ENCODE results near the gene FREY1. TPM values are rescaled to one million over a fixed set of nuclear protein-coding genes. Genes with fewer than 3 reads are reported as not detected.
A peak's percentile ranks its signal among the peaks of the same experiment; 100 is the strongest.

The FREY1 gene
- total RNA-seq, 1 donor from 2014 or later: 0.53 TPM

- no peaks in the 10 kb centered on the region for H3K27me3 ChIP-seq (ENCODE audit: low read depth)
- H3K4me3 ChIP-seq: no peak overlapping the region
- no peak for TF ChIP-seq CTCF (IDR thresholded peaks at IDR 0.05)
- no peaks in the 10 kb centered on the region for H3K9me3 ChIP-seq
- DNase-seq (no peak), ATAC-seq (no peak)
- peaks cover 18% of the 10 kb centered on the region for H3K4me1 ChIP-seq
- H3K36me3 ChIP-seq: peaks cover 53% of the 10 kb centered on the region
- intact Hi-C loops (cut with DNase I): no loop called here
- H3K27ac ChIP-seq: no peak overlapping the region
Measured at GRCh38 chr11:45931739-45932138, 24.7 kb upstream of the FREY1 start.

GRCh38 chr11:45930951-45931570 is 24.0 kb upstream of the FREY1 start:
- ATAC-seq (no peak), DNase-seq (no peak)
- Histone ChIP-seq H3K27ac (no peak overlapping the region), H3K4me1 (peaks cover 18% of the 10 kb centered on the region), H3K4me3 (no peak overlapping the region), H3K27me3 (ENCODE audit: low read depth) (peaks cover under 1% of the 10 kb centered on the region), H3K9me3 (no peaks in the 10 kb centered on the region), H3K36me3 (peaks cover 46% of the 10 kb centered on the region)
- TF ChIP-seq CTCF (IDR thresholded peaks at IDR 0.05): no peak
- intact Hi-C loops (cut with DNase I): no loop called here

GRCh38 chr11:45930031-45930794 is 23.1 kb upstream of the FREY1 start:
- Histone ChIP-seq H3K4me1 (peaks cover 18% of the 10 kb centered on the region), H3K27ac (peak overlapping the region; percentile 41), H3K27me3 (ENCODE audit: low read depth) (peaks cover 5% of the 10 kb centered on the region), H3K9me3 (no peaks in the 10 kb centered on the region), H3K4me3 (no peak overlapping the region), H3K36me3 (peaks cover 38% of the 10 kb centered on the region)
- intact Hi-C loops (cut with DNase I): no loop called here
- peak; percentile 45 to 48 for ATAC-seq
- no peak for TF ChIP-seq CTCF (IDR thresholded peaks at IDR 0.05)
- DNase-seq: peak; percentile 74

GRCh38 chr11:45929486-45930030 is 22.5 kb upstream of the FREY1 start:
- peaks cover 18% of the 10 kb centered on the region for H3K4me1 ChIP-seq
- no peak for DNase-seq
- H3K9me3 ChIP-seq: no peaks in the 10 kb centered on the region
- TF ChIP-seq CTCF (IDR thresholded peaks at IDR 0.05): no peak
- intact Hi-C loops (cut with DNase I): no loop called here
- H3K4me3 ChIP-seq: no peak overlapping the region
- H3K36me3 ChIP-seq: peaks cover 31% of the 10 kb centered on the region
- peaks cover 5% of the 10 kb centered on the region for H3K27me3 ChIP-seq (ENCODE audit: low read depth)
- peak overlapping the region; percentile 41 for H3K27ac ChIP-seq
- peak; percentile 18 to 20 for ATAC-seq

GRCh38 chr11:45928535-45929215 is 21.6 kb upstream of the FREY1 start:
- Histone ChIP-seq H3K9me3 (no peaks in the 10 kb centered on the region), H3K4me1 (peaks cover 18% of the 10 kb centered on the region), H3K4me3 (no peak overlapping the region), H3K36me3 (peaks cover 22% of the 10 kb centered on the region), H3K27ac (no peak overlapping the region), H3K27me3 (ENCODE audit: low read depth) (peaks cover 5% of the 10 kb centered on the region)
- no peak for DNase-seq
- intact Hi-C loops (cut with DNase I): no loop called here
- no peak for ATAC-seq
- no peak for TF ChIP-seq CTCF (IDR thresholded peaks at IDR 0.05)

Measured in lower lobe of right lung (tissue), 2 donors.